NCI-H345 treated with DMSO at 0.1 percent for 48 hours (cell line): ENCODE data around the gene MYH6.
"Not testable (repeated sequence)": the region's sequence is repeated elsewhere in the genome, so short reads cannot be mapped to it uniquely, and the experiment has no call there.

Experiments
- DNase-seq: peaks from one replicate; lab custom pipeline; 2025; ENCODE audit not compliant: unreplicated experiment; lab: John Stamatoyannopoulos, UW

MYH6 gene

DNA sequence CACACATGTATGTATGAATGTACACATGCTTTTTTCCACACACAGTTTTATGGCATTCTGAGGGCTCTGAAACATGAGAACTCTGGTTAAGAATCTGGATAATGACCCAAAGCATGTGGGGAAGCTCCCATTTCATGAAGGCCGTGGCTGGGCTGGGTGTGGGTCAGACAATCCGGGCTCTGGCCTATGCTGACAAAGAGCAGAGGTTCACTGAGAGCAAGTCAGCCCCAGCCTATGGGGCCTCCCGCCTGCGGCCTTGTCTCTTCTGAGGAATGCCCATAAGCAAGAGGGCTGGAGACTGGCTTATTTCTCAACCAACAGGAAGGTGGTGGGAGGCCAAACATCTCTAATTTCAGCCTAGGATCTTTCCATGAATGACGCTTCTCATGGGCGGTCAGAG, 8.5 kb downstream of the MYH6 start:
- DNase-seq: no peak

DNA sequence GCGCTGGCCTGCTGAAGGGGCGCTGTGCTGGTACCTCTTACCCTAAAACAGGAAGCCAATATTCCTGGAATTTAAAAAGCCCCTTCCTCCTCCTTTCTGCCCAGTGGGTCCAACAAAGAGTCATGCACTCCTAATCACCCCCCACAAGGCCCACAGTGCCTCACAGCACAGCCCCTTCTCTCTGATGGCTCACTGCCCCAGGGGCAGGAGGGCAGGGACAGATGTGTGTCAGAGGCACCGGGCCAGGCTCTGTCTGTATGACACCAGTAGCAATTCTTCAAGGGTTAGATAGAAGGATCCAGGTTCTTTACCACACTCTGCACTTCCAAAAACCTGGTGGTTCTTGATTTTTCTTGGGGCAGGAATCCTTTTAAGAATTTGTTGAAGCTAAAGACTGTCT, 8.9 kb downstream of the MYH6 start:
- DNase-seq: no peak

DNA sequence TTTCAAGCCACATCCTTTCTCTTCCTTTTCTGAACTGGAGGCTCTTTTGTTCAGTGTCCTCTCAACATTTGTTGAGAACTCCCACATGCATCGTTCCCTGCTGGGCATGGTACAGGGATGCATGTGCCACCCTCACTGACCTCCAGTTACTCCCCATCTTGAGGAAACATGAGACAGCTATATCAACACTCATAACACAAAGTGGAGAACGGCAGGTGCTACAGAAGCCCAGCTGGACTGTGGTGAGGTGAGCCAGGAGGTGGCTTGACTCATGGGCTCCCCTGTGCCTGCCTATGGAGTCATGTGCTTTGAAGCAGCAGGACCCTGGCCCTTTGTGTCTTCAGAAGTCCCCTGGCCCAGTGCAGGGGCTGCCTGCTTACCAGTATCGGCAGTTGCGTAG, 9.7 kb downstream of the MYH6 start:
- DNase-seq: peak; percentile 32

DNA sequence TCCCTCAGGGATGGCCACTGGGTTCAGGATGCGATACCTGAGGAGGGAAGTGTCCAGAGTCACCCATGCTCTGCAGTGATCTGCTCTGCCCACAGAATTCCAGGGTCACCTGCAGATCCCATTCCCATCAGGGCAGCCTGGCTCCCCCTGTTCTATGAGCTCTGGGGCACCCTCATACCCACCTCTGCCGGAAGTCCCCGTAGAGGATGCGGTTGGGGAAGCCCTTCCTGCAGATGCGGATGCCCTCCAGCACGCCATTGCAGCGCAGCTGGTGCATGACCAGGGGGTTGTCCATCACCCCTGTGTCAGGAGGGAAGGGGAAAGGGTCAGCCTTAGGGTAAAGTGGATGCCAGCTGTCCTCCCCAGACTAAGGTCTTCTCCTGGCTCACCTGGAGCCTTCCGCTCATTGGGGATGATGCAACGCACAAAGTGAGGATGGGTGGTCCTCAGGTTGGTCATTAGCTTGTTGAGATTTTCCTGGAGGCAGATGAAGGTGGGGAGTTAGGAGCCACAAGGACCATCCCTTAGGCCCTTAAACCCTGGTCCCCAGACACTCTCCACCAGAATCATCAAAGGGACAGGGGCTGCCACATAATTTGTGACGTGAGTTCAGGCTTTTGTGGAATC, 11.2 kb downstream of the MYH6 start:
- no peak for DNase-seq

DNA sequence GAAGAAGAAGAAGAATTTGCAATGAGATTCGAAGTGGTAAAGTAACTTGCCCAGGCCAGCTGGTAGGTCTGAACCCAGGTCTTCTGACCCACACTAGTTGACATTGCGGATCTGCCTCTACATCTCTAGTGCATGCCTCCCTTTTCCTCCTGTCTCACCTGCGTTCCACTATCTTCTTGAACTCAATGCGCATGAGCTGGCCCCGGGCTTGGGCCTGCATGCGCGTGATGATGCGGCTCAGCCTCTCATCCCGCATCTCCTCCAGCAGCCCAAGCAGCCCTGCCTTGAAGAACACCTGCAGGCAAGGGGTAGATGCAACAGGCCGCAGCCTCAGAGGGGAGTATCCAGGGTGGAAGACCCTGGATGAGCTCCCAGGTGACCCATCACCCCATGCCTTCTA, 11.9 kb downstream of the MYH6 start:
- no peak for DNase-seq

DNA sequence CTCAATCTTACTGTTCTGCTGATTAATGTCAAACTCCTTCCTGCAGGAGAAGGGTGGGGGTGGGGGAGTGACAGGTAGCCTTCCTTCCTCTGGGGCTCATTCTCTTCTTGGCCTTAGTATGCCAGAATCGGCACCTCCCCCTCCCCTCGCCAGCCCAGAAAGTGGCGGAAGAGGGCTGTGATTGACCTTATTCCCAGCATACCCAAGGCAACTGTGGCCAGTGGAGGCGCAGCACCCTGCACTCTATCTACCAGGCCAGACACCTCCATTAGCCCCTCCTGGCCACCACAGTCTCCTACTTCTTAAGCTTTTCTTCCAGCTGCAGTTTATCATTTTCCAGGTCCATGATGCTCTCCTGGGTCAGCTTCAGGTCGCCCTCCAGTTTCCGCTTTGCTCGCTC, 15.5 kb downstream of the MYH6 start:
- no peak for DNase-seq

DNA sequence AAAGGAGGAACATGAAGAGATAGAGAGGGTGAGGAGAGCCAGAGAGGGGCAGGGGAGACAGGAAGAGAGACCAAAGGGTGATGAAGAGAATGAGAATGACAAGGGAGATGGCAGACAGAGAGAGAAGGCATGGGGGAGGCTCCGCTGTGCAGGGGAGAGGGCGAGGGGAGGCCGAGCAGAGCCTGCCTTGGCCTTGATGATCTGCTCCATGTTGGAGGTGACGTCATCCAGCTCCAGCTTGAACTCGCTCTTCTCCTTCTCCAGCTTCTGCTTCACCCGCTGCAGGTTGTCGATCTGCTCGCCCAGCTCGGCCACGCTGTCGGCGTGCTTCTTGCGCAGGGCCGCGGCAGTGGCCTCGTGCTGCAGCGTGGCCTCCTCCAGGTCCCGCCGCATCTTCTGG, 18.2 kb downstream of the MYH6 start:
- not testable (repeated sequence) for DNase-seq

DNA sequence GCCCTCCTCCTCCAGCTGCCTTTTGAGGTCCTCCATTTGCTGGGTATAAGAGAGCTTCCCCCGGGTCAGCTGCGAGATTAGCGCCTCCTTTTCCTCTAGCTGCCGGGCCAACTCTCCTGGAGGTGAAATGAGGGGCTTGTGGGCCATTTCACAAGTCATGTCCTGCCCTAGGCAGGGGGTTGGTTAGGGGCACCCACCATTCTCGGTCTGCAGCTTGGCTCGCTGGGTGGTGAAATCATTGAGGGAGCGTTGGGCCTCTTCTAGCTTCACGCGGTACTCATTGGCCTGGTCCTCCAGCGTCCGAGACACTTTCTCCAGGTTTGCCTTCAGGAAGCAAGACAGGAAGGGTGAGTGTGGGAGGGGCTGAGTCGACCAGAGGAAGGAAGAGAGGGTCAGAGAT, 18.7 kb downstream of the MYH6 start:
- DNase-seq: no peak

DNA sequence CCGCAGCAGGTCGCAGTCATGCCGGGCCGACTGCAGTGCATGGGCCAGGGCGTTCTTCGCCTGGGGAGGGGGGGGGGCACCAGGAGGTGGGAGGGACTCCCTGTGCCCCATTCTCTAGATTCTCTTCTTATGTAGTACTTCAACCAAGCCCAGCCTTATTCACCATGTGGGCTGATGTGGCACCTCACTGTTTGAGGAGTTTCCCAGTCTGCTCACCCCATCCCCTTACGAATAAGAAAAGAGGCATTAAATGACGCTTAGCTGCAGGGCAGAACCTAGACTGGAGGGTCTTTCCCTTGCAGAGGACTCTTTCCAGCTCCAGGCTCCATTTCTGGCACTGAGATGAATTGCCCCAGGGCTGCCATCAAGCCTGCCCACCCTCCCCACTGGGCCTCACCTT, 19.1 kb downstream of the MYH6 start:
- DNase-seq: no peak

DNA sequence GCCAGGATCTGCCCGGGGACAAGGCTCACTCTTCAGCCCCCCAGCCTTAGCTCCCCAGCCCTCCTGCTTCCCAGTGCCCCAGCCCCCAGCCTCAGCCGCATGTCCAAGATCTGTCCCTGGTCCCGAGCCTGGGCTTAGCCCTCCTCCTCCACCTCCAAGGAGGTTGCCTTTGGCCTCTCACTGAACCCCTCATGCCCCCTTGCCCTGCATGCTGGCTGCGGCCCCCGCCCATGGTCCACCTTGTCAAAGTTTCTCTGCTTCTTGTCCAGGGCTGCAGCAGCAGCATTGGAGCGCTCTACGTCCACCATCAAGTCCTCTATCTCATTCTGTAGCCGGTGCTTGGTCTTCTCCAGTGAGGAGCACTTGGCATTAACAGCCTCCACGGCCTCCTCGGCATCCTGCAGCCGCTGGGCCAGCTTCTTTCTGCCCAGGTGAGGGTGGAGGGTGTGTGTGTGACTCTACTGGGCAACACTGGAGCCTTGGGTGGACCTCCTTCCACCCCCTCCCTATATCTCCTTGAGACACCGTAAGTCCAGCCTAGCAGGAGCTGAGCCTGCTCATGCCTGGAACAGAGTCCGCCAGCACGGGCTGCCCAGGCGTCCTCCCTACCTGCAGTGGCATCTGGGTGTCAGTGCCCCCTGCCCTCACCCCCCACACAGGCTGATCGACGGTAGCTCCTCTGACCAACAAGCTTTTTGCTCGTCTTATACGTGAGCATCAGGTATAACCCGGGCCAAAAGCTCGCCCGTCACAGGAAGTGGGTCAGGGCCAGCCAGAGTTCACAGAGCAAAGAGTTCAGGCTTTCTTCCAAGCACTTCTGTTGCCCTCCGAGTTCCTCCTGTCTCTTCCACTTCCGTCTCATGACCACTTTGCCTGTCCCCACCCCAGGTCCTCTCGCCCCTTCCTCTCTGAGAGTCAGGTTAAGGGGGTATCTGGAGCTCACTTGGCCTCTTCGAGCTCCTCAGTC, 19.9 kb downstream of the MYH6 start:
- DNase-seq: no peak

DNA sequence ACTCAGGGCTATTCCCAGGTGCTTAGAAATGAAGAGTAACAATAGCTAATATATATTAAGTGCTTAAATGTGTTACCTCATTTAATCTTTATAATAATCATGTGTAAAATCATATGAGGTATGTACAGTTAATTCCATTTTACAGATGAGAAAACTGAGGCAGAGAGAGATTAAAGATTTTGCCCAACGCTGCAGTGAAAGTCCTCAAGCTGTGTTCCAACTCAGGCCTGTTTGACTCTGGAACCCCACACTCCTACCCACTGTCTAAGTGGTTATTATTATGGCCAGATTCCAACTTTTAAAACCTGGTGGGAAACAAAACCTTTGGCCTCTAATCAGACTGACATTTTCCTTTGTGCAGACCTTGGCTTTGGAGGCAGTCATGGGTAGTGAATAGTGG, 21.1 kb downstream of the MYH6 start:
- no peak for DNase-seq

DNA sequence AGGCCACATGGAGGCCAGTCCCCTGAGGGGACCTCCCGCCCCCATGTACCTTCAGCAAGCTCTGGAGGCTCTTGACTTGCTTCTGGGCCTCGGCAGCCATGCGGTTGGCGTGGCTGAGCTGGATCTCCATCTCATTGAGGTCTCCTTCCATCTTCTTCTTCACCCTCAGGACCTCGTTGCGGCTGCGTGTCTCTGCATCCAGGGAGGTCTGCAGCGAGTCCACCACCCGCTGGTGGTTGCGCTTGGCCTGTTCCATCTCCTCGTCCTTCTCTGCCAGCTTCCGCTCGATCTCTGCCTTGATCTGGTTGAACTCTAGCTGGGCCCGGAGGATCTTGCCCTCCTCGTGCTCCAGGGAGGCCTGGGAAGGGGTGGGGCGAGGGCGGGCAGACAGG, 21.8 kb downstream of the MYH6 start:
- not testable (repeated sequence) for DNase-seq

DNA sequence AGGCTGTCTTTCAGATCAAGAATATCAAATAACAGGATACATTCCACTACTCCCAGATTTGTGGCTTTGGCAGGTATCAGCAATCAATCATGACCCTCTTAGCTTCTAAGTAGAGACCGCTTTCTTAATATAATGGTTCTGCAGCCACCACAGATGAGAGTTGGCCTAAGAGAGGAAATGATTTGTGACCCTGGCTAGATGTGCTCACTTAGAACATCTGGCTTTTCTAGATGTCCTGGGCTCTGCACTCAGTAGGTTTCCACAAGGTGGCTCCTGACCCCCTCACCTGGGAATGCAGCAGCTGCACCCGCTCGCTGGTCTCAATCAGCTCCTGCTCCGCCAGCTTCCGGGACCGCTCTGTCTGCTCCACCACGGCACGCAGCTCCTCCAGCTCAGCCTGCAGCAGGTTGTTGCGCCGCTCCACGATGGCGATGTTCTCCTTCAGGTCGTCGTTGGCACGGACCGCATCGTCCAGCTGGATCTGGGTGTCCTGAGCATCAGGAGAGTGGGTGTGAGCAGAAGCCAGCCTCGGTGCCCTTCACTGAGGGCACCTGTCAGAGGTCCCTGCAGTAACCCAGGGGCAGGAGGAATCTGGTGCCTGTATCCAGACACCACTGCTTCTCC, 22.3 kb downstream of the MYH6 start:
- DNase-seq: no peak

DNA sequence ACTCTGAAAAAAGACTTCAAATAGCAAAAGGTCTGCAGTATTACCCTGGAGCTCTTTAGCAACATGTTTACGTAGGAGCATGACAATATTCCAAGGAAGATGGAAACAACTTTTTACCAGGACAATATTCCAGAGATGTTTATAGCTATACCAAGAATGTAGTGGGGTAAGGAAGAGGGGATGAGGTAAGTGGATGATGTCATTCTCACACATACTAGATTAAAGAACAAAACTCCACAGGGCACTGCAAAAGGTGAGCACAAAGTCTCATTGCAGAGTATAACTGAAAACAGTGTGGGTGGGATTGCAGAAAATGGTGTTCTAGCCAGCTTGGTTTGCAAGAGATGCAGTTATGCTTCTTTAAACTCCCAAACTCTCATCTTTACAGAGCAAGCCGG, 22.8 kb downstream of the MYH6 start:
- no peak for DNase-seq

DNA sequence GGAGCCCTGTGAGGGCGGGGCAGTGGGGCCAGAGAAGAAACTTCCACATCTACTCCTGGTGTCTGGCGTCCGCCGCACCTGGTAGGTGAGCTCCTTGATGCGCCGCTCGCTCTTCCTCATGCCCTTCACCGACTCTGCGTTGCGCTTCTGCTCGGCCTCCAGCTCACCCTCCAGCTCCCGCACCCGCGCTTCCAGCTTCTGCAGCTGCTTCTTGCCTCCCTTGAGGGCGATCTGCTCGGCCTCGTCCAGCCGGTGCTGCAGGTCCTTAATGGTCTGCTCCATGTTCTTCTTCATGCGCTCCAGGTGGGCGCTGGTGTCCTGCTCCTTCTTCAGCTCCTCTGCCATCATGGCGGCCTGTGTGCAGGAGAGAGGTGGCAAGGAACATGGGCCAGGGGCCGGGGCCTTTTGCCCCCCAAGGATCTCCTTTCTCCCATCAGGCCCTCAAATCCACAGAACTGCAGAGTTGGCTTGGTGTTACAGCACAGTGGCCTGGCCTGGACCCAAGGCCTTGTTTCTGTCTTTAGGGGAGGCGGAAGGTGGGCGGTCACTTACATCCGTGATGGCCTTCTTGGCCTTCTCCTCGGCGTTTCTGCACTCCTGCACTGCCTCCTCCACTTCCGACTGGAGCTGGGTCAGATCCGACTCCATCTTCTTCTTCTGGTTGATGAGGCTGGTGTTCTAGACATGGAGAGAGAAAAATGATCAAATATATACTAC, 23.6 kb downstream of the MYH6 start:
- DNase-seq: no peak

DNA sequence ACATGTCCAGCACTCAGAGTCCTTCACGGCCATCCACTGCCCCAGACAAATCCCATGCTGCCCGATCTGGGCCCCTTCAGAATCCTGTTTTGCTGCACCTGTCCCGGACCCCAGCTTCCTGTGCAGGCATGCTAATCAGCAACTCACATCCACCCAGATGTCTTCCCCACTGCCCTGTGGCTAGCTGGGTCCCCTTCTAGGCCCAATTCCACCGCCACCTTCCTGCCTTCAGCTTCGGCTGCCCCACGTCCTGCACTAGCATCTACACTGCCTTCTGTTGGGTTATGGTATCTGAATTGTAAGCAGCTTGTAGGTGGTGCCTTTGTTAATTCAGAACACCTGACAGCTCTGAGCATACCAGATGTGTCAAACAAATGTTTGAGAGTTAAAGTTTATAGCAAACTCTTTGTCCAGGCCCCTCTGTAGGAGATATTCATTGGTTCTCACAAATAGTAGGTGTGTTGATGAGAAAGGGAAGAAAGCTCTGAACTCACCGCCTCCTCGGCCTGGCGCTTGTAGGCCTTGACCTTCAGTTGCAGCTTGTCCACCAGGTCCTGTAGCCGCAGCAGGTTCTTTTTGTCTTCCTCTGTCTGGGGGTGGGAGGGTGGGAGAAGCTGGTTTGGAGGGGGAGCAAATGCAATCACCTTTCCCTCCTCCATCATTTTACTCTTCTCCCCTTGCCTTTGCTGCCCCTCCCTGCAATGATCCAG, 25.2 kb downstream of the MYH6 start:
- no peak for DNase-seq

DNA sequence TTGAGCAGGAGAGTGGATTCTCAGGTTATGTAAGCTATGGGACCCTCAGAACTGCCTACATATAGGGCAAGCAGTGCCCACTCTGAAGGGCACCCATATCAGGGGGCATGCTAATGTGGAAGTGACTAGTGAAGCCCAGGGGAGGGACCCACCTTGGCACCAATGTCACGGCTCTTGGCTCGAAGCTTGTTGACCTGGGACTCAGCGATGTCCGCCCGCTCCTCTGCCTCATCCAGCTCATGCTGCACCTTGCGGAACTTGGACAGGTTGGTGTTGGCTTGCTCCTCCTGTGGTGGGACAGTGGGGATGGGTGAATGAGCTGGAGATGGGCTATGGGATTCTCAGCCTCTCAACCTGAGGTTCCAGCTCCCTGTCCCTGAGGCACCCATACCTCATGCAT, 25.8 kb downstream of the MYH6 start:
- DNase-seq: no peak

DNA sequence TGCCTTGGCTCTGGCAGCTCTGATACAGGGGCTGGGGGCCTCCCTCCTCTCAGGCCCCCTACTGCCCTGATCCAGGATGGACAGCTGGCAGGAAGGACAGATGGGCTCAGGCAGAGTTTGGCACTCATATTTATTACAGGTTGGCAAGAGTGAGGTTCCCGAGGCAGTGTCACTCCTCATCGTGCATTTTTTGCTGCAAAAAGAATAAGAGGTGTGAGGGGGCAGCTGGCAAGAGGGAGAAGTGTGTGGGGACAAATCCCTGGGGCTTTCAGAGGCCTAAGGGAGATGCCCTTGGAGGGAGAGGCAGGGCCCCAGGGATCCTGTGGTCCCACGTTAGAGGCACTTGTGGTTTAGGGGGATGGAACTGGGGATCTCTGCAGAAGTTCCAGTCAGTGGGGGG, 26.2 kb downstream of the MYH6 start:
- peak; percentile 100 for DNase-seq

DNA sequence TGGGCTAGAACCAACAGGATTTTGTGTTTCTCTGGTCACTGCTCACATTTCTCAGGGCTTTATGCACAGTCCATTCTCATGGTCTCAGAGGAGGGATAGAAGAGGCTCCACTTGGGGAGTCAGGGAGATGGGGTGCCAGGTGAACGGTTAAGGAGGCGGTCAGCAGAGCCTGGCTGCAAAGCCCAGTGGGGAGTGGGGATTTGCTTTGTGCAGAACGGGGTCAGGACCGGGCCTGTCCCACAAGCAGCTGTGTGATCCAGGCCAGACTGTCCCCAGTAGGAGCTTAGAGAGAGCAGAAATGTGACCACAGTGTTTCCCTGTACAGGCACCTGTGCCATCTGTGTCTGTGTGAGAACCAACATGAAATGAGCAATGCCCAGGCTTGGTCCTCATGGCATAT, 27.1 kb downstream of the MYH6 start:
- DNase-seq: no peak

DNA sequence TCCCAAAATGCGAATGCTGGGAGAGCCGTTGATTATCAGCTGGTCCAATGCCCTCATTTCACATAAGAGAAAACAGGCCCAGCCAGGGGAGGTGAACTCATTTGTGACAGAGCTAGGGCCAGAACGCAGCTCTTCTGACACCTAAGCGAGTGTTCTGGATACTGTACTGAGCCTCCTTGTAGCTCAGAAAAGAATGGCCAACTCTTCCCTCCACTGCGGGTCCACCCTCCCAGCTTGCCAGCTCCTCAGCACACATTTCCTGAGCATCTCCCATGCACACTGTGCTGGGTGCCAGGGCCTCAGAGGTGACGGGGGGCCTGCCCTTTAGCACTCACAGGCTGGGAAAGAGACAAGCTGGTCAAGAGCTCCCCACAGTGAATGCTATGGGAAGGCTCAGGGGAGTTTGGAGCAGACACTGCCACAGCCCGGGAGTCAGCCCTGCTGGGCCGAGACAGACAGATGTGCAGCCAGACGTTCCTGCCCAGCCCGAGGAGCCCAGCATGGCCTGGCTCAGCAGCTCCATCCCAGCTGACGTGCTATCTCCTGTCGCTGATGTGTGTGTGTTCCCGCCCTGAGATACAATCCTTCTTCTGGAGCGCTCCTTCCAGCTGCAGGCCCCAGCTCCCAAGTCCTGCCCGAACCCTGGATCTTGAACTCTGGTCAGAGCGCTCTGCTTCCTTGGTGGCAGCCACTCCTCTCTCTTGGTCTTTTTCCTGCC, 27.7 kb downstream of the MYH6 start:
- no peak for DNase-seq
